Measurements from ENCODE around the gene MCAT. TPM values are rescaled to one million over a fixed set of nuclear protein-coding genes. Genes with fewer than 3 reads are reported as not detected.

Gene MCAT, protein sequence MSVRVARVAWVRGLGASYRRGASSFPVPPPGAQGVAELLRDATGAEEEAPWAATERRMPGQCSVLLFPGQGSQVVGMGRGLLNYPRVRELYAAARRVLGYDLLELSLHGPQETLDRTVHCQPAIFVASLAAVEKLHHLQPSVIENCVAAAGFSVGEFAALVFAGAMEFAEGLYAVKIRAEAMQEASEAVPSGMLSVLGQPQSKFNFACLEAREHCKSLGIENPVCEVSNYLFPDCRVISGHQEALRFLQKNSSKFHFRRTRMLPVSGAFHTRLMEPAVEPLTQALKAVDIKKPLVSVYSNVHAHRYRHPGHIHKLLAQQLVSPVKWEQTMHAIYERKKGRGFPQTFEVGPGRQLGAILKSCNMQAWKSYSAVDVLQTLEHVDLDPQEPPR
- total RNA-seq (2022; extraction: Qiagen RNA extraction) = 15.0 to 24.6 TPM (median 21.3 TPM) in 5 replicates

DNA sequence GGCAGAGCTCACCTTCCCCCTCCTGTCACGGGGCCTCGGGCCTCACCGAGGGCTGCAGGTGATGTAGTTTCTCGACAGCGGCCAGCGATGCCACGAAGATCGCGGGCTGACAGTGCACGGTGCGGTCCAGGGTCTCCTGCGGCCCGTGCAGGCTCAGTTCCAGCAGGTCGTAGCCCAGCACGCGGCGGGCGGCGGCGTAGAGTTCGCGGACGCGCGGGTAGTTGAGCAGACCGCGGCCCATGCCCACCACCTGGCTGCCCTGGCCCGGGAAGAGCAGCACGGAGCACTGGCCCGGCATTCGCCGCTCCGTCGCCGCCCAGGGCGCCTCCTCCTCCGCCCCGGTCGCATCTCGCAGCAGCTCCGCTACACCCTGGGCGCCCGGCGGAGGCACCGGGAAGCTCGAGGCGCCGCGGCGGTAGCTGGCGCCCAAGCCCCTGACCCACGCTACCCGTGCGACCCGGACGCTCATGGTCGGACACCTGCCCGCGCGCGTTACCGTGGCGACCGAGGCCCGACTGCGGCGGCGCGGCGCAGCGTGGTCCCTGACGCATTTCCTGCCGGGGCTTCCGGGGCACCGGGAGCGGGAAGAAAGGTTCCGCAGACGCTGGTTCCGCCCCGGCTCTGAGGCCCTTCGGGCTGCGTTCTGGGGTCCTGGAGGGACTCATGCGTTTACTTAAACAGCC lies at the start of gene MCAT:
Gene MCAT, minus strand, starts transcription at position 519 of the 683 bp plus-strand sequence. Its CDS starts 50 bp downstream, at position 469.

DNA sequence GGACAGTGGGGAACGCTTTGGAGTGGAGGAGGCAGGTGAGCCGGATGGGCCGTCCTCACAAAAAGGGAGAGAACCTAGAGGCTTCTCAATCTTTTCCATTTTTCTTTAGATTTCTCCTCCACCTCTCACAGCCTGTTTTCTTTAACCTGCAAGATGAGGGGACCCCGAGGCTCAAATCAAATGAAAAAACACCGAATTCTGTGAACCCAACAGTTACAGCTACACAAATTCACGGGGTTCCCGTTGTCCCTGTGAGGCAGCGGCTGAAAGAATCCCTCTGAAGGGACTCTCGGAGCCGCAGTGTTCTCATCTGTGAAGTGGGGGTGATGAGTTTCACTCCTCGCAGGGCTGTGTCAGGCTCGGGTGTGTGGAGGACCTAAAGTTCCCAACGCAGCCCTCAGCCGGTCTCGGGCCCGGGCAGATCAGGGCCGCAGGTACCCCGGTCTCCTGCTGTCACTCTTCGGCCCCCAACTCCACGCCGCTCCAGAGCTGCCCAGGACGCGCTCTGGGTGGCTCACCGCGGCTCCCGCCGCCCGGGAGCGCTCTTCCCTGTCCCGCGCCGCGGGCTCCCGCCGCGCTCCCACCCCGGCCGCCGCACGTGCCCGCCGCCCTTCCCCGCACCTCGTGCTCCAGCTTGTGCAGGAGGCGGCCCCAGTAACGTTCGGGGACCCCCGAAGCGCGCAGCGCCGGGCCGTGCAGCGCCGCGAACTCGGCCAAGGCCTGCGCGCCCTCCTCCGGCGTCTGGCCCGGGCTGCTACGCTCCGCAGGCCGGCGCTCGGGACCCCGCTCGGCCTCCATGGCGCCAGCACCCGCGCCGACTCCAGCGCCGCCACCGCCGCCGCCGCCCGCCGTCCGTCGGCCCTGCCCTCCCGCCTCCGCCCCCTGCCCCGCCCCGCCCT lies 43.3 kb upstream of the MCAT start, which contains the start of gene TTLL12:
Gene TTLL12, minus strand, starts transcription at position 863 of the 899 bp plus-strand sequence. Its CDS starts 65 bp downstream, at position 798.

GRCh38 chr22:43151251-43152002 lies 8.2 kb upstream of the MCAT start, which contains the start of gene TSPO:
TSPO (plus strand) TSS chr22:43151559; CDS start chr22:43159239, 7,680 bp downstream.

DNA sequence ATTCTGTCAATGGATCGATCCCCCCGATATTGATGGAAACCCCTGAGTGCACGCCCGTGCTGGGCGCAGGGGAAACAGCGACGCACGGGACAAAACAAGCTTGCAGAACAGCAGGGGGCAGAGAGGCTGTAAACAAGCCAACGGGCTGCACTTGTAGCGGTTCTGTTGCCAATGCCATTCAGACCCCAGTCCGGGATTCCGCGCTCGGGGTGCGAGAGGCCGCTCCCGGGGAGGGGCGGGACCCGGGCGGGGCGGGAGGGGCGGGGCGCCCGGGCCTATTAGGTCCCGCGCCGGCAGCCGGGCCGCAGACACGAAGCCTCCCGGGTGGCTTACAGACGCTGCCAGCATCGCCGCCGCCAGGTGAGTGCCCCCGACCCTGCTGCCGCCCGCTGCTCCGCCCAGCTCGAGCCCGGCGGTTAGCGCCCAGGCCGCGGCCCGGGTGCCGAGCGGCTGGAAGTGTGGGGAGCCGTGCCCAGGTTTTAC lies 32.7 kb downstream of the MCAT start, which contains the start of gene BIK:
Gene BIK, plus strand, starts transcription at position 307 of the 483 bp plus-strand sequence. CDS start 13,273 bp downstream, outside the sequence.

DNA sequence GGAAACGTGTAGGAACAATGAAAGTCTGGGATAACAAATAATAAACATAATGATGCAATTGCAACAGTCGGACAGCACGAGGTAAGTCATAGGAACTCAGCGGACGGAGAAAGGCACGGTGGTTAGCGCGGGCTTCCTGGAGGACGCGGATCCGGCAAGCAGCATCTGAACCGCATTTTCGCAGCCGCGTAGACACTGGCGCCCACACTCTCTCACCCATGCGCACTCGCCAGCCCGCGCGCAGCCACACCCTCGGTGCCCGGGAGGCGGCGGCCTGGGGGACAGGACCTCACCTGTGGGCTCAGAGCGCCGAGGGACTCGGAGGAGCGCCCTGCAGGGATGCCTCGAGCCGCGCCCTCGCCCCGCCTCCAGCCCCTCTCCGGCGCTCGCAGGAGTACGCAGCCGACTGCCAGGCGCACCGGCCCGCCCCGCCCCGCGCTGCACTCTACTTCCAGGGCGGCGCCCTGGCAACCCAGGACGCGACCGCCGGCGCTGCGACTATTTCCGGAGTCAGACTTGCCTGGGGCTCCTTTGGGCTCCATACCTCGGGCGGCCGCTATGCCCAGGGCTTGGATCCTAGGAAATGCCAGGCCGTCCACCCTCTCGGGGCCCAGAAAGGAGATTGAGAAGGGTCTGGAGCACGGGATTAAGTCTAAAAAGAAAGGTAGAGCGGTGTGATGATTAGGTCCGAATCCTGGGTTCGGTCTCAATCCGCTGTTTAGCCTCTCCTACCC lies 54.0 kb downstream of the MCAT start, which contains the start of gene TTLL1:
Gene TTLL1, minus strand, starts transcription at position 408 of the 734 bp plus-strand sequence. CDS start 13,805 bp downstream, outside the sequence.

Other genes with a start within 250 kb of the MCAT start
- 165 to 202 TPM (median 198 TPM) in 5 replicates for gene PACSIN2, start 128.2 kb downstream of the MCAT start, total RNA-seq (2022; extraction: Qiagen RNA extraction)
- 2.4 to 3.2 TPM (median 3.0 TPM) in 5 replicates for gene TTLL1, start 54.0 kb downstream of the MCAT start, total RNA-seq (2022; extraction: Qiagen RNA extraction)
- 1.2 to 2.2 TPM (median 1.6 TPM) in 5 replicates for gene BIK, start 32.6 kb downstream of the MCAT start, total RNA-seq (2022; extraction: Qiagen RNA extraction)
- gene TSPO, start 8.2 kb upstream of the MCAT start, total RNA-seq (2022; extraction: Qiagen RNA extraction) = 142 to 198 TPM (median 187 TPM) in 5 replicates
- 18.5 to 29.8 TPM (median 28.5 TPM) in 5 replicates for gene TTLL12, start 43.7 kb upstream of the MCAT start, total RNA-seq (2022; extraction: Qiagen RNA extraction)
- gene SCUBE1, start 200.0 kb upstream of the MCAT start, total RNA-seq (2022; extraction: Qiagen RNA extraction) = 0.09 to 0.21 TPM (median 0.18 TPM) in 5 replicates